Type B pancreatic cell (in vitro differentiated cells): Measurements from ENCODE around the gene CHD3. TPM values are rescaled to one million over a fixed set of nuclear protein-coding genes. Genes with fewer than 3 reads are reported as not detected.

Experiments
- DNase-seq: peaks from one replicate; pipeline ENCODE4 v3.0.0; 2021; ENCODE audit warnings: mixed read lengths; ENCODE audit not compliant: unreplicated experiment; ENCODE audit errors: extremely low spot score
- H3K27ac Mint-ChIP-seq: 2 replicates; pipeline ENCODE4 v1.8.0; 2021; ENCODE audit warnings: mild to moderate bottlenecking, mixed read lengths
- H3K27me3 Mint-ChIP-seq: 2 replicates; pipeline ENCODE4 v1.8.0; 2021; ENCODE audit warnings: mixed read lengths
- H3K36me3 Mint-ChIP-seq: 2 replicates; pipeline ENCODE4 v1.8.0; 2021; ENCODE audit warnings: mixed read lengths
- H3K4me1 Mint-ChIP-seq: one replicate; pipeline ENCODE4 v1.8.0; 2021; ENCODE audit warnings: mixed read lengths; ENCODE audit not compliant: unreplicated experiment
- H3K4me3 Mint-ChIP-seq: 2 replicates; pipeline ENCODE4 v1.8.0; 2021; ENCODE audit warnings: mild to moderate bottlenecking, mixed read lengths
- H3K9me3 Mint-ChIP-seq: 2 replicates; pipeline ENCODE4 v1.8.0; 2021; ENCODE audit warnings: mixed read lengths
- CTCF ChIP-seq: fragments of 200-600 bp; sonication (generic); conservative IDR thresholded peaks from 2 replicates; pipeline ENCODE4 v1.5.0; 2021; ENCODE audit warnings: antibody characterized with exemption, mild to moderate bottlenecking
- total RNA-seq: library from RNA; stranded (reverse); gene quantifications from 2 replicates; pipeline ENCODE4 v1.2.1, GENCODE V29; 2021; ENCODE audit warnings: low replicate concordance

The CHD3 gene
- total RNA-seq, 1 donor from 2014 or later = 172 TPM

- Mint-ChIP-seq H3K27ac (no peak overlapping the region), H3K27me3 (no peaks in the 10 kb centered on the region), H3K4me3 (no peak overlapping the region), H3K9me3 (no peaks in the 10 kb centered on the region), H3K36me3 (no peaks in the 10 kb centered on the region), H3K4me1 (no peaks in the 10 kb centered on the region)
- TF ChIP-seq CTCF = no peak
- no peak for DNase-seq
These were observed 6.0 kb upstream of the CHD3 start for GRCh38 chr17:7882629-7883028.

GRCh38 chr17:7883781-7884386 lies 4.7 kb upstream of the CHD3 start:
- no peaks in the 10 kb centered on the region for H3K27me3 Mint-ChIP-seq
- peak overlapping the region; percentile 88 for H3K4me3 Mint-ChIP-seq
- no peaks in the 10 kb centered on the region for H3K4me1 Mint-ChIP-seq
- no peak for DNase-seq
- H3K9me3 Mint-ChIP-seq = no peaks in the 10 kb centered on the region
- H3K27ac Mint-ChIP-seq = no peak overlapping the region
- TF ChIP-seq CTCF = no peak
- H3K36me3 Mint-ChIP-seq = no peaks in the 10 kb centered on the region

GRCh38 chr17:7884581-7885366 lies 3.8 kb upstream of the CHD3 start:
- H3K36me3 Mint-ChIP-seq = no peaks in the 10 kb centered on the region
- no peaks in the 10 kb centered on the region for H3K9me3 Mint-ChIP-seq
- no peaks in the 10 kb centered on the region for H3K4me1 Mint-ChIP-seq
- H3K4me3 Mint-ChIP-seq = peak overlapping the region; percentile 81
- no peak for DNase-seq
- no peak overlapping the region for H3K27ac Mint-ChIP-seq
- no peak for TF ChIP-seq CTCF
- no peaks in the 10 kb centered on the region for H3K27me3 Mint-ChIP-seq

GRCh38 chr17:7885367-7886226 lies 3.0 kb upstream of the CHD3 start:
- Mint-ChIP-seq H3K4me3 (no peak overlapping the region), H3K9me3 (no peaks in the 10 kb centered on the region), H3K4me1 (no peaks in the 10 kb centered on the region), H3K27me3 (no peaks in the 10 kb centered on the region), H3K36me3 (peaks cover 5% of the 10 kb centered on the region), H3K27ac (no peak overlapping the region)
- DNase-seq = peak; percentile 80
- no peak for TF ChIP-seq CTCF

GRCh38 chr17:7886227-7887037 lies 2.2 kb upstream of the CHD3 start:
- peaks cover 5% of the 10 kb centered on the region for H3K36me3 Mint-ChIP-seq
- H3K27me3 Mint-ChIP-seq = no peaks in the 10 kb centered on the region
- no peak overlapping the region for H3K4me3 Mint-ChIP-seq
- no peak overlapping the region for H3K27ac Mint-ChIP-seq
- no peak for DNase-seq
- TF ChIP-seq CTCF = peak; percentile 31
- no peaks in the 10 kb centered on the region for H3K9me3 Mint-ChIP-seq
- H3K4me1 Mint-ChIP-seq = no peaks in the 10 kb centered on the region
